ENCODE results near the gene PTCH2. TPM values are rescaled to one million over a fixed set of nuclear protein-coding genes. Genes with fewer than 3 reads are reported as not detected.
A peak's percentile ranks its signal among the peaks of the same experiment; 100 is the strongest.
"Not testable (repeated sequence)": the region's sequence is repeated elsewhere in the genome, so short reads cannot be mapped to it uniquely, and the experiment has no call there.

Gene PTCH2
- total RNA-seq, 4 donors from 2014 or later: 6.6 to 13.4 (median 9.9) TPM

- Histone ChIP-seq H3K27me3 (no peaks in the 10 kb centered on the region), H3K9me3 (no peaks in the 10 kb centered on the region), H3K4me3 (no peak overlapping the region), H3K36me3 (peaks cover 0 to 26% (median 0%) of the 10 kb centered on the region in 3 donors), H3K4me1 (peaks cover 0 to 64% (median 6%) of the 10 kb centered on the region in 4 donors), H3K27ac (peak overlapping the region in 1 of 4 donors; percentile 4)
- WGBS, 2 donors: 84 to 89% methylated on average over 7 to 13 of the region's 15 CpGs
- TF ChIP-seq POLR2A (IDR thresholded peaks at IDR 0.05) (no peak), EP300 (IDR thresholded peaks at IDR 0.05) (no peak)
- TF ChIP-seq, protein P1, sequence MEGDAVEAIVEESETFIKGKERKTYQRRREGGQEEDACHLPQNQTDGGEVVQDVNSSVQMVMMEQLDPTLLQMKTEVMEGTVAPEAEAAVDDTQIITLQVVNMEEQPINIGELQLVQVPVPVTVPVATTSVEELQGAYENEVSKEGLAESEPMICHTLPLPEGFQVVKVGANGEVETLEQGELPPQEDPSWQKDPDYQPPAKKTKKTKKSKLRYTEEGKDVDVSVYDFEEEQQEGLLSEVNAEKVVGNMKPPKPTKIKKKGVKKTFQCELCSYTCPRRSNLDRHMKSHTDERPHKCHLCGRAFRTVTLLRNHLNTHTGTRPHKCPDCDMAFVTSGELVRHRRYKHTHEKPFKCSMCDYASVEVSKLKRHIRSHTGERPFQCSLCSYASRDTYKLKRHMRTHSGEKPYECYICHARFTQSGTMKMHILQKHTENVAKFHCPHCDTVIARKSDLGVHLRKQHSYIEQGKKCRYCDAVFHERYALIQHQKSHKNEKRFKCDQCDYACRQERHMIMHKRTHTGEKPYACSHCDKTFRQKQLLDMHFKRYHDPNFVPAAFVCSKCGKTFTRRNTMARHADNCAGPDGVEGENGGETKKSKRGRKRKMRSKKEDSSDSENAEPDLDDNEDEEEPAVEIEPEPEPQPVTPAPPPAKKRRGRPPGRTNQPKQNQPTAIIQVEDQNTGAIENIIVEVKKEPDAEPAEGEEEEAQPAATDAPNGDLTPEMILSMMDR (IDR thresholded peaks at IDR 0.05): no peak
- no peak for DNase-seq (ENCODE audit: low spot score in 2 of 2)
These were observed 14.1 kb downstream of the PTCH2 start for GRCh38 chr1:44828841-44829440.

DNA sequence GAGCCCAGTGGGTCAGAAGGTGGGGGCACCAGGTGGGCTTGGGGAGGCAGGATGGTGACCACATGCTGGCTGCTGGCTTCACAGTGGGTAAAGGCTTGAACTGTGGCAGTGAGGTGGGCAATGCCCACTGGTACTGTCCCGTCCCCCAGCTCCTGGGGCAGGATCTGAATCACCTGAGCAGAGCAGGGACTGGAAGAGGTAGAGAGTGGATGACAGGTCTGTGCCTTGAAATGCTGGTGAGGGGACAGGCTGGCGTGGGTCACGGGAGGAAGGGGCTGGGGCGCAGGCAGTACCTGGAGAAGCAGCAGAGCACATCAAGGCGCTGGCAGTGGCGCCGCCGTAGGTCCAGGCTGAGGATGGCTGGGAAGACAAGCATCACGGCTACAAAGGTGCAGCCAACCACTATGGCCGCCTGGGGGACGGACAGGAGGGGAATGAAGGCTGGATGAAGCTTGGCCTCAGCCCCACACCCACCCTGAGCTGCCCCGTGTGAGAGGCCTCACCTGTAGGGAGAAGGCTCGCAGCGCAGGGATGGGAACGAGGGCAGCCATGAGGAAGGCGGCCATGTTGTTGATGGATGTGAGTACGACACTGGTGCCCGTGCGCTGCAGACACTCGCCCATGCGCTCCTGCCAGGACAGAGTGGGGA, 14.9 kb downstream of the PTCH2 start:
- 86 to 89% methylated on average over 21 of the region's 21 CpGs for WGBS, 2 donors

DNA sequence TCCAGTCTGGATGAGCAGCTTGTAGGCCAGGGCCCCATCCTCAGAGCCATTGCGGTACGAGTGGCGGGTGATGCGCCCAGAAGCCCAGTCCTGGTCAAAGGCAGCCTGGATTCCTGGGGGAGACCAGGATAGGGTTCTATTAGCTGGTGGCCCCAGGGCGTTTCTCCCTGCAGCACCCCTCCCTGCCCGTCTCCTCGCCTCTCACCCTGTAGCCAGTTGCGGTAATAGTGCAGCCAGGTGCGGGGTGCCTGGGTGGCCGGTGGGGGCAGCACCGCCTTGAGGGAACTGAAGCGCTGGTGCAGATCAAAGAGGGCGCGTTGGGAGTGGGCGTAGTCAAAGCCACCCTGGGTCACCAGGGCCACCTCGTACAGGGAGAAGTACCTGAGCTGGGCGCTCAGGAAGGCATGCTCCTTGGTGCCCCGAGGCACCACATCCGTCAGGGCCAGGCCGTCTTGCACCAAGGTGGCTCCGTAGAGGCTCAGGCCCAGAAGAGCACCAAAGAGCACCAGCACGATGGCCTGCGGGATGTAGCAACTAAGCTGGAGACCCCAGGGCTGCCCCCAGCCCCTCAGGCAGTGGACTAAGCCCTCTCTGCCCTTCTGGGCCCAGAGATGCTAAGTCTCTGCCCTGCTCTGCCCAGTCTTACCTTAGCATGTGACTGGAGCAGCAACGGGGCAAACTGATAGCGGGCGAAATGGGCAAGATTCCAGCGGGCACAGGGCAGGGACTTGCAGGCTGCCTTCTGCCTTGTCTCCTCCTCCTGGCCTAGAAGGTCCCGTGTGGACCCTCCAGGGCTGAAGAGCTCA, 15.7 kb downstream of the PTCH2 start:
- 83 to 87% methylated on average over 27 to 28 of the region's 28 CpGs for WGBS, 2 donors
- DNase-seq (ENCODE audit: low spot score in 2 of 2): no peak
- no peak overlapping the region for H3K4me3 ChIP-seq

More for the DNA sequence above, 14.9 kb downstream of the PTCH2 start:
- Histone ChIP-seq H3K27me3 (no peaks in the 10 kb centered on the region), H3K27ac (peak overlapping the region in 2 of 4 donors; percentile 79 to 80), H3K36me3 (peaks cover 0 to 28% (median 0%) of the 10 kb centered on the region in 3 donors), H3K4me1 (peaks cover 0 to 60% (median 6%) of the 10 kb centered on the region in 4 donors), H3K4me3 (no peak overlapping the region), H3K9me3 (no peaks in the 10 kb centered on the region)
- DNase-seq (ENCODE audit: low spot score in 2 of 2): no peak
- TF ChIP-seq, protein P1 (IDR thresholded peaks at IDR 0.05): no peak
- TF ChIP-seq EP300 (IDR thresholded peaks at IDR 0.05): no peak
- TF ChIP-seq POLR2A (IDR thresholded peaks at IDR 0.05): no peak

GRCh38 chr1:44826375-44827196, 16.5 kb downstream of the PTCH2 start:
- TF ChIP-seq EP300 (IDR thresholded peaks at IDR 0.05): peak in 1 of 2 donors; percentile 59
- TF ChIP-seq, protein P1 (IDR thresholded peaks at IDR 0.05): no peak
- Histone ChIP-seq H3K36me3 (peaks cover 0 to 42% (median 0%) of the 10 kb centered on the region in 3 donors), H3K27ac (peak overlapping the region in 3 of 4 donors; percentile 22 to 80 (median 79)), H3K4me1 (peaks cover 0 to 54% (median 6%) of the 10 kb centered on the region in 4 donors), H3K27me3 (no peaks in the 10 kb centered on the region), H3K9me3 (no peaks in the 10 kb centered on the region), H3K4me3 (peak overlapping the region in 1 of 4 donors; percentile 20)
- DNase-seq (ENCODE audit: low spot score in 2 of 2): peak in 1 of 2 donors; percentile 61
- 28 to 34% methylated on average over 17 to 24 of the region's 24 CpGs for WGBS, 2 donors

More for the DNA sequence above, 15.7 kb downstream of the PTCH2 start:
- H3K27me3 ChIP-seq: no peaks in the 10 kb centered on the region
- TF ChIP-seq, protein P1 (IDR thresholded peaks at IDR 0.05): no peak
- no peak for TF ChIP-seq EP300 (IDR thresholded peaks at IDR 0.05)
- peak overlapping the region in 2 of 4 donors; percentile 79 to 80 for H3K27ac ChIP-seq
- H3K36me3 ChIP-seq: peaks cover 0 to 36% (median 0%) of the 10 kb centered on the region in 3 donors
- no peaks in the 10 kb centered on the region for H3K9me3 ChIP-seq
- H3K4me1 ChIP-seq: peaks cover 0 to 60% (median 6%) of the 10 kb centered on the region in 4 donors

- H3K9me3 ChIP-seq; DNase-seq (ENCODE audit: low spot score in 2 of 2); H3K4me3 ChIP-seq; H3K27ac ChIP-seq; H3K27me3 ChIP-seq: not testable (repeated sequence)
- peaks cover 0 to 34% (median 0%) of the 10 kb centered on the region in 3 donors for H3K36me3 ChIP-seq
- H3K4me1 ChIP-seq: peaks cover 0 to 64% (median 18%) of the 10 kb centered on the region in 4 donors
- WGBS, 2 donors: 89 to 94% methylated on average over 6 of the region's 6 CpGs
These were observed 18.7 kb downstream of the PTCH2 start for GRCh38 chr1:44824392-44824791.

All from tibial nerve (tissue), 4 donors.